ENCODE results near the gene ADGRE1.

ADGRE1 gene

GRCh38 chr19:6862673-6863078 lies 24.7 kb upstream of the ADGRE1 start:
- no peak overlapping the region for H4K91ac ChIP-seq (ENCODE audit: low read depth, low read length)
- no peak overlapping the region for H3K23ac ChIP-seq (ENCODE audit: low read length)
- no peaks in the 10 kb centered on the region for H3K27me3 ChIP-seq (ENCODE audit: insufficient read depth, low read length)
- peak; percentile 94 to 96 for DNase-seq
- H4K12ac ChIP-seq (ENCODE audit: low read depth, low read length), result no peak overlapping the region
- H3K14ac ChIP-seq (ENCODE audit: low read length), result no peak overlapping the region
- H3K9me3 ChIP-seq (ENCODE audit: insufficient read depth, low read depth, low read length), result no peaks in the 10 kb centered on the region
- no peak overlapping the region for H3K4me3 ChIP-seq (ENCODE audit: low read depth, low read length)
- no peak overlapping the region for H2BK5ac ChIP-seq (ENCODE audit: low read depth, low read length, poor library complexity)
- H3K9ac ChIP-seq (ENCODE audit: low read length), result no peak overlapping the region
- H3K4me1 ChIP-seq (ENCODE audit: control insufficient read depth in 1 of 2, insufficient read depth in 2 of 2, low read length in 2 of 2), result no peaks in the 10 kb centered on the region
- H4K8ac ChIP-seq (ENCODE audit: low read depth, low read length), result no peak overlapping the region
- H3K79me2 ChIP-seq (ENCODE audit: control insufficient read depth, insufficient read depth, low read length, poor library complexity), result no peaks in the 10 kb centered on the region
- no peak overlapping the region for H2BK12ac ChIP-seq (ENCODE audit: low read length)
- H2AFZ ChIP-seq (ENCODE audit: insufficient read depth, low read length, poor library complexity), result no peak overlapping the region
- H3K18ac ChIP-seq (ENCODE audit: low read length), result no peak overlapping the region
- H2AK5ac ChIP-seq (ENCODE audit: low read length), result no peak overlapping the region
- no peak overlapping the region for H3K4ac ChIP-seq (ENCODE audit: low read depth, low read length)
- H3K36me3 ChIP-seq (ENCODE audit: control insufficient read depth in 1 of 2, insufficient read depth in 2 of 2, low read length in 2 of 2), result no peaks in the 10 kb centered on the region
- peak overlapping the region; percentile 53 for H3K4me2 ChIP-seq (ENCODE audit: low read length)
- no CpG with 5 or more reads among the region's 16 CpGs for WGBS (ENCODE audit: extremely low coverage, insufficient coverage, insufficient read length)
- no peaks in the 10 kb centered on the region for H3K79me1 ChIP-seq (ENCODE audit: low read length)
- H2BK120ac ChIP-seq (ENCODE audit: insufficient read depth, low read length, poor library complexity), result no peak overlapping the region
- no peak overlapping the region for H3K27ac ChIP-seq (ENCODE audit: low read depth, low read length)

GRCh38 chr19:6864325-6864940 lies 22.9 kb upstream of the ADGRE1 start:
- Histone ChIP-seq H3K4me2 (ENCODE audit: low read length) (no peak overlapping the region), H3K9ac (ENCODE audit: low read length) (no peak overlapping the region), H3K4me1 (ENCODE audit: control insufficient read depth in 1 of 2, insufficient read depth in 2 of 2, low read length in 2 of 2) (no peaks in the 10 kb centered on the region), H2AFZ (ENCODE audit: insufficient read depth, low read length, poor library complexity) (no peak overlapping the region), H4K8ac (ENCODE audit: low read depth, low read length) (no peak overlapping the region), H3K18ac (ENCODE audit: low read length) (no peak overlapping the region), H3K9me3 (ENCODE audit: insufficient read depth, low read depth, low read length) (no peaks in the 10 kb centered on the region), H3K79me2 (ENCODE audit: control insufficient read depth, insufficient read depth, low read length, poor library complexity) (no peaks in the 10 kb centered on the region), H4K12ac (ENCODE audit: low read depth, low read length) (no peak overlapping the region), H3K4ac (ENCODE audit: low read depth, low read length) (no peak overlapping the region), H3K36me3 (ENCODE audit: control insufficient read depth in 1 of 2, insufficient read depth in 2 of 2, low read length in 2 of 2) (no peaks in the 10 kb centered on the region), H3K23ac (ENCODE audit: low read length) (no peak overlapping the region), H2BK120ac (ENCODE audit: insufficient read depth, low read length, poor library complexity) (no peak overlapping the region), H4K91ac (ENCODE audit: low read depth, low read length) (no peak overlapping the region), H3K27me3 (ENCODE audit: insufficient read depth, low read length) (no peaks in the 10 kb centered on the region), H2AK5ac (ENCODE audit: low read length) (no peak overlapping the region), H3K14ac (ENCODE audit: low read length) (no peak overlapping the region), H2BK12ac (ENCODE audit: low read length) (no peak overlapping the region), H2BK5ac (ENCODE audit: low read depth, low read length, poor library complexity) (no peak overlapping the region), H3K4me3 (ENCODE audit: low read depth, low read length) (no peak overlapping the region), H3K27ac (ENCODE audit: low read depth, low read length) (no peak overlapping the region), H3K79me1 (ENCODE audit: low read length) (no peaks in the 10 kb centered on the region)
- DNase-seq, result no peak
- no CpG with 5 or more reads among the region's 9 CpGs for WGBS (ENCODE audit: extremely low coverage, insufficient coverage, insufficient read length)

- no peak overlapping the region for H3K4me3 ChIP-seq (ENCODE audit: low read depth, low read length)
- H2AFZ ChIP-seq (ENCODE audit: insufficient read depth, low read length, poor library complexity), result no peak overlapping the region
- H3K23ac ChIP-seq (ENCODE audit: low read length), result no peak overlapping the region
- H3K18ac ChIP-seq (ENCODE audit: low read length), result no peak overlapping the region
- no peaks in the 10 kb centered on the region for H3K4me1 ChIP-seq (ENCODE audit: control insufficient read depth in 1 of 2, insufficient read depth in 2 of 2, low read length in 2 of 2)
- no peaks in the 10 kb centered on the region for H3K79me1 ChIP-seq (ENCODE audit: low read length)
- no peak overlapping the region for H4K91ac ChIP-seq (ENCODE audit: low read depth, low read length)
- H4K8ac ChIP-seq (ENCODE audit: low read depth, low read length), result no peak overlapping the region
- DNase-seq, result no peak
- no peak overlapping the region for H3K4me2 ChIP-seq (ENCODE audit: low read length)
- no peak overlapping the region for H4K12ac ChIP-seq (ENCODE audit: low read depth, low read length)
- no peaks in the 10 kb centered on the region for H3K9me3 ChIP-seq (ENCODE audit: insufficient read depth, low read depth, low read length)
- H3K79me2 ChIP-seq (ENCODE audit: control insufficient read depth, insufficient read depth, low read length, poor library complexity), result no peaks in the 10 kb centered on the region
- no peak overlapping the region for H2BK5ac ChIP-seq (ENCODE audit: low read depth, low read length, poor library complexity)
- H3K36me3 ChIP-seq (ENCODE audit: control insufficient read depth in 1 of 2, insufficient read depth in 2 of 2, low read length in 2 of 2), result no peaks in the 10 kb centered on the region
- H2BK120ac ChIP-seq (ENCODE audit: insufficient read depth, low read length, poor library complexity), result no peak overlapping the region
- H3K27ac ChIP-seq (ENCODE audit: low read depth, low read length), result no peak overlapping the region
- H3K4ac ChIP-seq (ENCODE audit: low read depth, low read length), result no peak overlapping the region
- no peak overlapping the region for H2AK5ac ChIP-seq (ENCODE audit: low read length)
- no peak overlapping the region for H3K9ac ChIP-seq (ENCODE audit: low read length)
- no CpG with 5 or more reads among the region's 10 CpGs for WGBS (ENCODE audit: extremely low coverage, insufficient coverage, insufficient read length)
- H2BK12ac ChIP-seq (ENCODE audit: low read length), result no peak overlapping the region
- no peak overlapping the region for H3K14ac ChIP-seq (ENCODE audit: low read length)
- no peaks in the 10 kb centered on the region for H3K27me3 ChIP-seq (ENCODE audit: insufficient read depth, low read length)
These were observed 21.5 kb upstream of the ADGRE1 start for GRCh38 chr19:6865849-6866248.

GRCh38 chr19:6866741-6867151 lies 20.6 kb upstream of the ADGRE1 start:
- Histone ChIP-seq H3K18ac (ENCODE audit: low read length) (no peak overlapping the region), H4K8ac (ENCODE audit: low read depth, low read length) (no peak overlapping the region), H3K23ac (ENCODE audit: low read length) (no peak overlapping the region), H3K79me2 (ENCODE audit: control insufficient read depth, insufficient read depth, low read length, poor library complexity) (no peaks in the 10 kb centered on the region), H3K4me1 (ENCODE audit: control insufficient read depth in 1 of 2, insufficient read depth in 2 of 2, low read length in 2 of 2) (no peaks in the 10 kb centered on the region), H3K27me3 (ENCODE audit: insufficient read depth, low read length) (no peaks in the 10 kb centered on the region), H2AK5ac (ENCODE audit: low read length) (no peak overlapping the region), H3K27ac (ENCODE audit: low read depth, low read length) (no peak overlapping the region), H4K12ac (ENCODE audit: low read depth, low read length) (no peak overlapping the region), H3K9me3 (ENCODE audit: insufficient read depth, low read depth, low read length) (no peaks in the 10 kb centered on the region), H3K4ac (ENCODE audit: low read depth, low read length) (no peak overlapping the region), H3K4me2 (ENCODE audit: low read length) (no peak overlapping the region), H3K14ac (ENCODE audit: low read length) (no peak overlapping the region), H3K79me1 (ENCODE audit: low read length) (no peaks in the 10 kb centered on the region), H3K36me3 (ENCODE audit: control insufficient read depth in 1 of 2, insufficient read depth in 2 of 2, low read length in 2 of 2) (no peaks in the 10 kb centered on the region), H4K91ac (ENCODE audit: low read depth, low read length) (no peak overlapping the region), H3K9ac (ENCODE audit: low read length) (no peak overlapping the region), H3K4me3 (ENCODE audit: low read depth, low read length) (no peak overlapping the region), H2BK120ac (ENCODE audit: insufficient read depth, low read length, poor library complexity) (no peak overlapping the region), H2BK12ac (ENCODE audit: low read length) (no peak overlapping the region), H2AFZ (ENCODE audit: insufficient read depth, low read length, poor library complexity) (no peak overlapping the region), H2BK5ac (ENCODE audit: low read depth, low read length, poor library complexity) (no peak overlapping the region)
- WGBS (ENCODE audit: extremely low coverage, insufficient coverage, insufficient read length), result no CpG with 5 or more reads among the region's 6 CpGs
- DNase-seq, result no peak
